T-helper 2 cell treated with Interferon-gamma antibody and Interleukin-4, amounts not matched to agents 100 ng/mL and 5 ng/mL, for 36 hours (primary cell): Measurements from ENCODE around the gene FBXO45. TPM values are rescaled to one million over a fixed set of nuclear protein-coding genes. Genes with fewer than 3 reads are reported as not detected.
"Not testable (repeated sequence)": the region's sequence is repeated elsewhere in the genome, so short reads cannot be mapped to it uniquely, and the experiment has no call there.

Experiments
- intact Hi-C: fragments of 100-400 bp; cut with micrococcal nuclease; formaldehyde crosslinking; loops from one replicate; pipeline ENCODE4 v1.15.1; 2023
- total RNA-seq: library from RNA; stranded (reverse); gene quantifications from 2 replicates; pipeline ENCODE4 v1.2.3, GENCODE V29; 2022

The FBXO45 gene
- total RNA-seq, 1 donor from 2014 or later = 19.4 TPM

DNA sequence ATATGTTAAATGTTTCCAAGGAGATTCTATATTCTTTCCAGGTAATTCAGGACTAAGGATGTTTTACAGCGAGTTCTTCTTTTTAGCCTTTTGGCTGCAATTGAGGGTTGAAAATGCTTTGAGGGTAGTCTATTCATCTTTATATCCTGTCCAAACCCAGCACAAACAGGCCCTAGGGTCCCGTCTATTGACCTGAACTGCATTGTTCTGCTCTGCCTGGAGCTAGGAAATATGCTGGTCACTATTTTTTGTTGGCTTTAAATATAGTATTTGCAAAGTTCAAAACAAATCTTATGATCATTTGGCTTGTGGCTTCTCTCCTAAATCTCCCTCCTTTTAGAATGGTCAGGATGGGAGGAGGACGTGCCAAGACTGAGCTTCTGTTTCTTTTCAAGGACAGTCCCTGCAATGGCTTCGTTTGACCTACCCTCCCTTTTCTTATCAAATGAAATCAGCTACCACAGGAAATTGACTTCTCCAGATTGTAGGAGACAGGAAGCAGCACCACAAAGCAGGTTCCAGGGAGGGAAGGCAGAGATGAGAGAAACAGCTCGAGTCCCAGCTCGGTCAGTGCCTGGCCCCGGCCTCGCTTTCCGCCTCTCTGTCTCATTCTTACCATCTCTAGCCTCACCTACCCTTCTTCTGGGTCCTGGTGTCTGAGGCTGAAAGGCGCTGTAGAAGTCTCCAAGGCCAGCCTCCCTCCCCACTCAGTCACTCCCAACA, 43.5 kb downstream of the FBXO45 start:
- intact Hi-C loops = no loop called here

DNA sequence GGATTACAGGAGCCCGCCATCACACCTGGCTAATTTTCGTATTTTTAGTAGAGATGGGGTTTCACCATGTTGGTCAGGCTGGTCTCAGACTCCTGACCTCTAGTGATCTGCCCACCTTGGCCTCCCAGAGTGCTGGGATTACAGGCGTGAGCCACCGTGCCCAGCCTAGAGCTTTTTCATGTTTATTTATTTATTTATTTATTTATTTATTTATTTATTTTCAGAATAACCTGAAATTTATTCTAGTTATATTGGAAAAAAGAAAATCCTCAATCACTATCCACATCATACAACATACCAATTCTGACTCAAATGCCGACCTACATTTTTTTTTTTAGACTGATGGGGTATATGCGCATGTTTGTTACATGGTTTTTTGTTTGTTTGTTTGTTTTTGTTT, 46.8 kb downstream of the FBXO45 start:
- intact Hi-C loops = not testable (repeated sequence)

DNA sequence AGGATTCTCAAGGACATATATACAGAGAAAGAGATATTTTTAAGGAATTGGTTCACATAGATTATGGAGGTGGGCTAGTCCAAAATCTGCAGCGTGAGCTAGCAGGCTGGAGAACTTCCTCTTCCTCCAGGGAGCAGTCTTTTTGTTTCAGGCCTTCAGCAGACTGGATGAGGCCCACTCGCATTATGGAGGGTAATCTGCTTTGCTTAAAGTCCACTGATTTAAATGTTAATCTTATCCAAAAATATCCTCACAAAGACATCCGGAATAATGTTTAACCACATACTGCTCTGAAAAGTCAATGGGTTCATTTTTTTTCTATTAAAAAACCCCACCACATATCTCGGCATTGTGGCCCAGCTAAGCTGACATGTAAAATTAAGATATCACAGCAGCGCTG, 48.8 kb downstream of the FBXO45 start:
- intact Hi-C loops = no loop called here

DNA sequence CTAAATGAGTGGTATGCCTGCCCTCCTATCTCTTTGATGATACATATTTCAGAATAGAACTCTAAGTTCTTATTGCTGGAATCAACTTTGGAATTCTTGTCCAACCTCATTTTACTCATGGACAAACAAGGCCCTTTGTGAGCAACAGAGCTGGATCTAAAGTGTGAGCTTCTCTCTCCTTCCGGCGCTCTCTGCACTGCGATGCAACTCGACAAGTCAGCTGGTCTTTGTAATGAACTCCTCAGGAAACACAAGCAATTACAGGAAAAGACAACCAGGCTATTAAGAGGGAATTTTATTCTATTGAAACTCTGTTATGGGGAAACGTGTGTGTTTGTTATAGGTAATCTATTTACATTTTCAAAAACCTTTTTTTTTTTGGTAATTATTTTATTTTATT, 50.8 kb downstream of the FBXO45 start:
- intact Hi-C loops = no loop called here

DNA sequence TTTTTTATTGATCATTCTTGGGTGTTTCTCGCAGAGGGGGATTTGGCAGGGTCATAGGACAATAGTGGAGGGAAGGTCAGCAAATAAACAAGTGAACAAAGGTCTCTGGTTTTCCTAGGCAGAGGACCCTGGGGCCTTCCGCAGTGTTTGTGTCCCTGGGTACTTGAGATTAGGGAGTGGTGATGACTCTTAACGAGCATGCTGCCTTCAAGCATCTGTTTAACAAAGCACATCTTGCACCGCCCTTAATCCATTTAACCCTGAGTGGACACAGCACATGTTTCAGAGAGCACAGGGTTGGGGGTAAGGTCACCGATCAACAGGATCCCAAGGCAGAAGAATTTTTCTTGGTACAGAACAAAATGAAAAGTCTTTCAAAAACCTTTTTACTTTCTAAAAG, 51.2 kb downstream of the FBXO45 start:
- intact Hi-C loops = not testable (repeated sequence)

DNA sequence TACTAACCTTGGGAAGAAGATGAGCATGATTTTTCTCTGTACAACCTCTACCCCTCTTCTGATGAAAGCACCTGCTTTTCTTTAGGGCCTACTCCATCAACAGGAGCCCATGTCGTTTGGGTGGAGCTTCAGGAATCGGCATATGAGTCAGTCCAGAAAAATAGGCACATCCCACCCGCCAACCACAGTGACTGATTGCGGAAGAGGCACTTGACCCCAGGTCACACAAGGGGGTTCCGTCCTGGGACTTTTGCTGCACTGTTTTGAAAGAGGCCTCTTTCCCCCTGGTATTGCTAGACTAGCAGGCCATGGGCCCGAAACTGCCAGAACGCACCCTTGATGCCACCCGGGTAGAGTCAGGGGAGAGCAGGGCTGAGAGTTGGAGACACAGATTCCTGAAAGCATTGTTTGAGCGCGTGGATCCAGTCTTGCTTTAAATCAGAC, 51.7 kb downstream of the FBXO45 start:
- intact Hi-C loops = no loop called here

DNA sequence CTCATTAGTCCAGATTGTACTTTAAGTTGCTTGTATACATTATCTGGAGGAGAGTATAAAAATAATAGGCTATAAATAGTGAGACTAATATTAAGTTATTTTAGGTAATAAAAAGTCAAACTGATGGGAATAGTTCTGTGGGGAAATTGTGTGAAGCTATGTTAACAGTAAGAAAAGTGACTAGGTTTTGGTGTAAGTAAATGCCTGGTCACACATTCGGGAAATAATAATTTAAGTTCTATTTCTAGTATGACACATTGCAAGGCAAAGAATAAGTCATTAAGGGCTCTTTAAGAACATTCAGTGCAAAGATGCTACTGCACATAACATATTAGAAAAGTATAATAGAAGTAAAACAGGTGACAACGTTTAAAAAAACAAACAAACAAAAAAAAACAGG, 52.2 kb downstream of the FBXO45 start:
- intact Hi-C loops = no loop called here

DNA sequence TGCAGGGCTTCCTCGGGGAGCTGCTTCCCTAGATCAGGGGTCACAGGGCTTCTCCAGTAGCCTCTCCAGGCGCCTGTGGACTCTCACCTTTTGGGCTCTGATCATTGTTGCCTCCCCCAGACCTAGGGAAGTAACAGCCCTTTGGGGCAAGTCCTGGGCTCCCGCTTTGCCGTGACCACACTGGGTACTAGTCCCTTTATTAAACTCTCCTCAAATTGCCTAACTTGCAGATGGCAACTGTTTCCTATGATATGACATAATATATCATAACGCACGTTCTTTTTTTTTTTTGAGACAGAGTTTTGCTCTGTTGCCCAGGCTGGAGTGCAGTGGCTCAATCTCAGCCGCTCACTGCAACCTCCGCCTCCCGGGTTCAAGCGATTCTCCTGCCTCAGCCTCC, 53.2 kb downstream of the FBXO45 start:
- intact Hi-C loops = no loop called here

DNA sequence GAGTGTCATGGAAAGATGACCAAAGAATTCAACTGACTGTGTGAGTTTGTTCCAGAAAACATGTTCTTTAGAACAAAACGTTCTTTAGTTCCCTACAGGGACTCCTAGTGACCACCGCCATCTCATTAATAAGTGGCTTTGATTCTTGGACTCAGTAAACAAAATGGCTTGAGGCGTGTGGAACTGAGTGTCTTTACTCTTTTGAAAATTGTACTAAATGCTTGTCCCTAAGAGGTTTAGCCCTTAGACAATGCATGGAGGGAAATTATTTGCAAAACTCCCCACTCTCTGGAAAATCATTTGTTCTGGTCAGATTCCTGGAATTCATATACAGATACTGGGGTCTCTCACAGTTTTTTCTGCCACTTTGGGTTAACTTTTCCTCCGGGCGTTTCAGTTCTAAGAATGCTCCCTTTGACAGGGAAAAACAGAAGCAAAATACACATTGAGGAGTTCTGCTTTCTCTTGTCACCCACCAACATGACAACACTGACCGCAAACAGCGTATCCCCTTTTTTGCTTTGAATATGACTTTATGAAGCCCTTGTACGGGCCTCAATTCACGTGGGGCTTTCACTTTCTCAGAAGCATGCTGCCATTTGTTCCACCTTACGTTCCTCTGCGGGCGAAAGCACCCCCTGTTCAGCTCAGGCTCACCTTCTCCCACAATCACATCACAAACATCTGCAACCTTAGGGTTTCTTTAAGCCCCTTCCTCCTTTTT, 55.8 kb downstream of the FBXO45 start:
- intact Hi-C loops = loop anchor here (1.0 kb wide), 1 partner anchor 8 kb away; no protein-coding TSS in a partner anchor

DNA sequence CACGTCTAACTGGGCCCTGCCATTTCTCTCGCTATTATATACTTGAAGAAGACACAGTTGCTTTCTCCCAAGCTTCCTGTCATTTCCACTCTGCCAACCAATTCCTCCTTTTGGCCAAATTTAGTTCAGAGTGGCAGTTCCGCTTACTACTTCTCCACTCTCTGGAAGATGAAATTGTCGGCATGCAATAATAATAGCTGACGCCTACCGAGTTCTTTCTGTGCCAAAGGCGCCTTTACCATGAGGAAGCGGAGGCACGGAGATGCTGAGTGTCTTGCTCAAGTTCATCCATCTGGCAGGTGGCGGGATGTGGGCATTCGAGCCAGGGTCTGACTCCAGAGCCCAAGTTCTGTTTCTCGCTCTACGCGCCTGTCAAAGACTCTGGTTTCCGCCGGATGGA, 56.4 kb downstream of the FBXO45 start:
- intact Hi-C loops = loop anchor here (1.0 kb wide), 1 partner anchor 7 kb away; no protein-coding TSS in a partner anchor

DNA sequence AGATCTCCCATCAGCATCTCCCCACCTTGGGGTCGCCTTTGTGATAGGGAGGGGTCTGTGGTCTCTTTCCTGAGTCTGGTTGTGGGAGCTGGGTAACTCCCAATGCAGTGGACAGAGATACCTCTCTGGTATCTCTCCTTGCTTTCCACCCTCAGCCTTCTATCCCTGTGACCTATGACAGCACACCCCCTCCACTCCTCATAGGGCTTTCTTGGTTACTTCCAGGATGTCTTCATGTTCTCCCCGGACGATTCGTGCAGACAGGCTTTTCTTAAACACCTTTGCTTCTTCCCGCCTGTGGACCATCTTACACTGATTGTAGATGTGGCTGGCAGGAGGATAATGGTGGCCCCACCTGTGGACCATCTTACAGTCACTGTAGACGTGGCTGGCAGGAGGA, 56.9 kb downstream of the FBXO45 start:
- intact Hi-C loops = no loop called here

DNA sequence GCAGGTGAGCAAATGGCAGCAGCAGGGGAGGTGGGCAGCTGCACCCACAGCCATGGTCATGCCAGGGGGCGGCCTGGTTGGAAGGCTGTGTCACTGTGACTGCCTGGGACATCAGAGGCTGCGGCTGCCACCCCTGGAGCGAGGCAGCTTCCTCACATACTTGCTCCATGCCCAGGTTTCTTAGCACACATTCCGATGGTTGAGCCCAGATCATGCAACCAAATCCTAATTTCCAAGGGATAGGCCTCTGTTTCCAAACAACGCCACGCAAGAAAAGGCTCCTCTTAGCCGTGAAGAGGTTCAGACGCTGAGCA, 59.4 kb downstream of the FBXO45 start:
- intact Hi-C loops = no loop called here

DNA sequence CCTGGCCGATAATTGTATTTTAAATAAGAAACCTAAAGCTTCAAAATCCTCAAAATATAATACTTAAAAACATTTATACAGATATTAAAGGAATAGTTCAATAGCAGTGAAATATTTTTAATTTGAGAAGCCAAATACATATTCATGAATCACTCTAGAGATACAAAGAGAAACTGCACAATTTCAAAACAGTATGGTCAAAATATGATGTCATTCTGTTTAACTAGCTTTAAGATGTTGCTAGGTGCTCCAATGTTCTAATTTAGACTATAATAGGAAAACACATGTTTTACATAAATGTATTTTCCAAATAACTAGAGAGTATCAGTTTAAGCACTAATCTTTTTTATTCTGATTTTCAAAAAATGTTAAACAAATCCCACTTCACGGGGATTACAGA, 60.8 kb downstream of the FBXO45 start:
- intact Hi-C loops = no loop called here

DNA sequence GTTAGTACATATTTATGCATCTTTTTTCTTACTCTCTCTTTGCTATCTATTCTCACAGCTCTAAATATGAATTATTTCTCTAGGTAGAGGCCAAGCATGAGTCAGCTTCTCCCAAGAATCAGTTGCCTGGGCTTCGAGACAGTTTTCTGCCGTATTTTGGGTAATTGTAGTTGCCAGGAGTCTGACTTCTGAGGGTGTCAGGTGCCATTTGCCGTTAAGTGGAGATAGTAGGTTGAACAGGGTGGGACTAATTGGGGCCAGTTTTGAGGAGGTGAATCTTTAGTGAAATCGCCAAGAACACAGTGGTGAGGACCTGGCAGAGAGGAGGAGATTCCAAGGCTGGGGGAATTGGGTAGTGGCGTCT, 63.2 kb downstream of the FBXO45 start:
- intact Hi-C loops = loop anchor here (1.0 to 10.0 kb wide), 11 partner anchors 7 to 451 kb away; partner anchors contain the start of genes FBXO45, NCBP2 and WDR53

DNA sequence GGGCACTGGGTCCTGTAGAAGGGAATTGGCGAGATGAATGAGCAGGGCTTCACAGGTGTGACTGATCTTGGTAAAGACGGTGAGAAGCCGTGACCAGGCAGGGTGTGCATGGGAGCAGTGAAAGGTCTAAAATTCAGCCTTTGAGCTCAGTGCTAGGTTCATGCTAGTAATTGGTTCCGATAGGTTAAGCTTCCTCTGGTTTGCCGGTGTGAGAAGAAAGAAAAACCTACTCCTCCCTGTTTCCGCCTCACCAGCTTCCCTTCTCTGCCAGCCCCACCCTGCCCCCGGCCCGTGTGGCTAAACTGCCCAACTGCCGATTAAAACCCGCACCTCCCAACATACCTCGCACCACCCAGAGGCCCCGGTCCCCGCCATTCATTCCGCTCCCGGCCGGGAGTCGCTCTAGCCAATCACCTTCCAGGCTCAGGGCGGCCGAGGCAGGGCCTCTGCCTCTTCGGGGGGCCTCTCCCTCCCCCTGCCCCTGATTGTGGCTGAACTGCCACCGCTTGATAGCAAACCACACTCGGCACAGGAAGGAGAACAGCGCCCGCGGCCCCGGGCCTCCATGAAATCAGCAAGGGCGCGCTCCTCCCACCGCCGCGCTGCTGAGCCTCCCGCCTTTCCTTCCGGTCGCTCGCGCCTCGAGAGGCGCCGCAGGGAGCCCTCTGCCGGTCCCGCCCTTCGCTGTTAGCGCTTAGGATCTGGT, 63.7 kb downstream of the FBXO45 start:
- intact Hi-C loops = loop anchor here (1.0 to 10.0 kb wide), 11 partner anchors 8 to 451 kb away; partner anchors contain the start of genes FBXO45, NCBP2 and WDR53

DNA sequence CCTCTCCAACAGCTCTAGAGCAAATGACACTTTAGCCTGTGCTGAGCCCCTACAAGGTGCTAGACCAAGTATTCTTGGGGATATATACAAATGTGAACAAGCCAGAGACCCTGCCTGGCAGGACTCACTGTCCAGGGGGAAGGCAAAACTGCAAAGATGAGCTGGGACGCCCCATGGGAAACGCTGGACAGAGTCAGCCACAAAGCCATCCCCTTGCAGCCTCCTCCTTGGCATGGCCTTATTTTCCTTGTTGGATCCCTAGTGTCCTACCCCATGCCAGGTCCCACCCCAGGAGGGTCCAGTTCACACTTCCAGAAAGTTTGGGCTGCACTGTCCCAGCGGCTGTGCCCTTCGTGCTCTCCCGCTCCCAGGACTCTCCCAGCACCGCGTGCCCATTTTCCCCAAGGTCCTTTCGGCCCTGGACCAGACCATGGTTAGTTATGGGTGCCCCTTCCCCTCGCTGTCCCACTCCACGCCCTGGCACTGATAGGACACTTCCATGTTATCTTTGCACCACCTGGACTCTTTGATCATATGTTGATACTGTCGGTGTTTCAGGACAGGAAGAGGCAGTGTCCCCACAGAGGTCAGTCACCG, 65.2 kb downstream of the FBXO45 start:
- intact Hi-C loops = loop anchor here (2.0 to 10.0 kb wide), 5 partner anchors 65 to 453 kb away; partner anchors contain the start of genes FBXO45 and WDR53

DNA sequence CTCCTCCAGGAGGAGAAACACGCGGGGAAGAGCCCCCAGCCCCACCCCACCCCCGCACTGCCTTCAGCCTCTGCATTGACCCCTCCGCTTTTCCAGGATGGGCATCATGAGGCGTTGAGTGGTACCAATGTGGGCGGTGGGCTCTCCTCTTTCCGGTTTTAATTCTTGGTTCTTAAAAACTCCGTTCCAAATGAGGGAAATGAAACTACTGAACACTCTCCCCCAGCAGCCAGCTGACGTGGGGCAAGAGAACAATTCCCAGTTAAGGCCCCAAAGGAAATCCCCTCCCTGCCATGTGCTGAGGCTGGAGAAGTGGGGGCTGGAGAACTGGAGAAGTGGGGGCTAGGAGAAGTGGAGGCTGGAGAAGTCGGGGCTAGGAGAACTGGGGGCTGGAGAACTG, 65.8 kb downstream of the FBXO45 start:
- intact Hi-C loops = loop anchor here (10.0 kb wide), 1 partner anchor 359 kb away; no protein-coding TSS in a partner anchor

DNA sequence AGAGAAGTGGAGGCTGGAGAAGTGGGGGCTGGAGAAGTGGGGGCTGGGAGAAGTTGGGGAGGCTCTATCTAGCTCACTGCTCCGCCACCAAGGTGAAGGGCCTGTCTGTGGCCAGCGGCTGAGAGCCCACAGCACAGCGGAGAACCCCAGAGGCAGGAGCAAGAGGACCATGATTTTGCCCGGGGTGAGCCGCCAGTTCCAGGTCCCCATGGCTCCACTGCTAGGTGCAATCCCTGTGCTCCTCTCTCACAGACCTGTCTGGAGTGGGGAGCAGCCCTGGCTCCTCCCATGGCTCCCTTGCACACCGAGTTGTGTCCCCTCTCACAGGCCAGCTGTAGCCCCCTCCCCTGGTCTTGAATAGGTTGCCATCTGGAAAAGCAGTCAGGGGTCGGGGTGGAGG, 66.4 kb downstream of the FBXO45 start:
- intact Hi-C loops = loop anchor here (10.0 kb wide), 1 partner anchor 360 kb away; no protein-coding TSS in a partner anchor

DNA sequence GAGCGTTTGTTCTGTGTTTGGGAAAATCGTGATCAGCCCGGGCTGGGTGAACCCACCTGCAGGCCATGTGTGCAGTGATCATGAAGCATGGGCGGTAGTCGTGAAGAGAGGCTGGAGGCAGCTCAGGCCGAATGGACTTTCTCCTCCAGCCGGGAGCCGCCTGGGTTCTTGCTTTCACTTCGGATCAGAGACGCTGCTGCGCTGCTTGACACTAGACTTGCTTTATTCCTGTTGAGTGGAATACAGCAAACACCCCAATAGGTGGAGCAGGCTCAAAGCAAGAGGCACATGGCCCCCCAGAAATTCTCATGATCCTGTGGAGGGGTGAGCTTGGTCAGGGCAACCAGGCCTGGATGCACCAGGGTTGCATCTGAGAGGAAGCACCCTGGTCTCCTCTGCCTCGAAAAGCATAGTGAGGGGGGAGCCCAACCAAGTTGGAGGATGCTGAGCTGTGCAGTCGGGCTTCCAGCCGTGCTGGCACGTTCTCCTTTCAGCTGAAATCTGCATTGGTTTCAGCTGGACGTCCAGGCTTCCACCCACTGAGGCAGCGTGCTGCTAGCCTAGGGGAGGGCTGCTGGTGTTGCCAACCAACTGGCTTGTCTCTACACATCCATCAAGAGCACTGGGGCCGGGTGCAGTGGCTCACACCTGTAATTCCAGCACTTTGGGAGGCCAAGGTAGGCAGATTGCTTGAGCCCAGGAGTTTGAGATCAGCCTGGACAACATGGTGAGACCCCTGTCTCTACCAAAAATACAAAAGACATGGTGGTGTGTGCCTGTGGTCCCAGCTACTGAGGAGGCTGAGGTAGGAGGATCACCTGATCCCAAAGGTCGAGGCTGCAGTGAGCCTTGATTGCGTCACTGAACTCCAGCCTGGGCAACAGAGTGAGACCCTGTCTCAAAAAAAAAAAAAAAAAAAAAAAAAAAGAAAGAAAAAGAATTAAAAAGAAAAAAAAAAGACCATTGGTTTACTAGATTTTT, 68.2 kb downstream of the FBXO45 start:
- intact Hi-C loops = loop anchor here (10.0 kb wide), 1 partner anchor 362 kb away; no protein-coding TSS in a partner anchor

DNA sequence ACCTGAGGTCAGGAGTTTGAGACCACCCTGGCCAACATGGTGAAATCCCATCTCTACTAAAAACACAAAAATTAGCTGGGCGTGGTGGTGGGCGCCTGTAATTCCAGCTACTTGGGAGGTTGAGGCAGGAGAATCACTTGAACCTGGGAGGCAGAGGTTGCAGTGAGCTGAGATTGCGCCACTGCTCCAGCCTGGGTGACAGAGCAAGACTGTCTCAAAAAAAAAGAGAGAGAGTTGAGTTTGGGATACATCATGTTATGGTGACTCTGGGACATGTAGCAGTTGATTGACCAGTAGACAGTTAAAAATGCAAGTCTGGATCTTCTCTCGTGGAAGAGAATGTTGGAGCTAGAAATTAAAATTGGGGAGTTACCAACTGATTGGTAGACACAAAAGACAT, 69.5 kb downstream of the FBXO45 start:
- intact Hi-C loops = loop anchor here (10.0 kb wide), 1 partner anchor 363 kb away; no protein-coding TSS in a partner anchor
